HG03354 (cell line): Measurements from ENCODE around the gene MRPL50.

ENCODE experiments used
- ATAC-seq: cut with Tn5 transposase; IDR thresholded peaks from one replicate; pipeline ENCODE4 v1.9.1; 2021; ENCODE audit warnings: mild to moderate bottlenecking; ENCODE audit not compliant: unreplicated experiment, poor library complexity, severe bottlenecking

Gene MRPL50

DNA sequence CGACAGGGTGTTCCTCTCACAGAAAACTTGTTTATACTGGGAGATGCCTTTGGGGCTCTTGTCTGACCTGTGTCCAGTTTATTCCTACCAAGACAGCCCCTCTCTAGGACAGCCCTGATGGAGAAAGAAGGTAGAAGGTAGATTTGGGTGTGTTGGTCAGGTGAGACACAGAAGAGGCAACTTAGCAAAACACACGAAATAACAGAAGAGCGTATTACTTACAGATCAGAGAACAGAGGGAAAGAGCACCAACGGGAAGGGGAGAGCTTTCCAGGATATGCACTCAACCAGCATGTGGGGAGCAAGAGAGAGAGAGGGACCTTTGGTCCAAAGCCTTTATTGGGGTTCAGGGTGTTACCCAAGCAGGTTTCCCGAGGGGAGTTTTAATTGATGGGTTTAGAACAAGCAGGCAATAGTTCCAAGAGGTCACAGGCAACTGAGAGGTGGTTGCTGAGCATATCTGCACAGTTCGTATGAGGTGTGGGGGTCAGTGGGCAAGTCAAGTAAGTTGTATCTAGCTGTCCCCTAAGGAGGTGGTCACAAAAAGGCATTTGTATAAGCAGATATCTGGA, 45.4 kb downstream of the MRPL50 start:
- ATAC-seq: no peak

DNA sequence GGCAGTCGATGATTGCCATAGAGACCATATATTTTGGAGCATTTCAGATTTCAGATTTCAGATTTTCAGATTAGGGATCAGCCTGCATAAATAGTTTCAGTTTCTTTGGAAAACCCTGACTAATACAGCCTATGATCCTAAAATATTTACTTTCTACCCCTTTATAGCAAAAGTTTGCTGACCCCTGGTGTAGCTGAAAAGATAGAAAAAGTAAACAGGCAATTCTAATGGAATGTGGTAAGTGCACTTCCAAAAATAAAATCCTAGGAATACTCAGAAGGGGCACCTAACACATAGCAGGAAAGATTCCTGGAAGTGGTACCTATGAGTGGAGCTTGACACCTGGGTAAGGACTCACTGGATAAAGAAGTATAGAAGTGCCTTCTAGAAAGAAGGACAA, 48.1 kb downstream of the MRPL50 start:
- no peak for ATAC-seq

DNA sequence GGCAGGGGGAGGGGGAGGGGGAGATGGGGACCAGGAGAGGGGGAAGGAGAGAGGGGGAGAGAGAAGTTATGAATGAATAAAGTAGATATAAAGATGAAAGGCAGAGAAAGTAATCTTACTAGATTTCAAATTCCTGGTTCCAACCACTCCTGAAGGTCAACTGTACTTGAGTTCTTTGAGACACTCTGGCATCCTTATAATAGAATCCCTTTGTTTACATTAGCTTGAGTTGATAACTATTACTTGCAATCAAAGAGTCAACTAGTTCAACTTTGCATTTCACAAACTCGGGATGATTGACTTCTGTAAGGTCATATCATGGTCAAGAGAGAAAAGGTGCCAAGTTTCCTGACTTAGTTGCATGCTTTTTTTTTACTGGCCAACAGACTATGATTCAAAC, 55.8 kb downstream of the MRPL50 start:
- ATAC-seq: no peak

DNA sequence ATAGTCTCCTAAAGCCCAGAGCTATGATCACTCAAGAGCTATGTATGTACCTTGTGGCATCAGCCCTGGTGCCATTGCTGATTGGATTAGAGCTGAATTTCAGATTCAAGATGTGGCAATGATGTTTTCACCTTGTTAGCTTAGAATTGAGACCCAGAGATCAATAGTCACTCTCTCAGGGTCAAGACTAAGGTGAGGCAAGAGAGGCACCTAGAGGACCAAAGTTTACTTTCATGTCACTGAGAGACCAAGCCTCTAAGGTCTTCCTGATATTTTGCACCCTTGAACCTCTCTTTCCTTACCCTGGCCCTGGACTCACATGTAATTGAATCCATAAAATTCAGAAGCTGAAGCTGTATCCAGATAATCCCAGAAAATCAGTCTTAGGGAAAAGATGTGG, 56.5 kb downstream of the MRPL50 start:
- ATAC-seq: no peak
